GM12864 (cell line): Measurements from ENCODE around the gene RBM38.
"Not testable (repeated sequence)": the region's sequence is repeated elsewhere in the genome, so short reads cannot be mapped to it uniquely, and the experiment has no call there.

Experiments used
- DNase-seq: peaks from one replicate; pipeline ENCODE4 v3.0.0-alpha.2; 2011; ENCODE audit warnings: low read depth
- H3K4me3 ChIP-seq: 2 replicates; pipeline ENCODE4 v1.5.1; 2011; ENCODE audit warnings: mild to moderate bottlenecking, low read depth, low read length, control low read depth
- CTCF ChIP-seq: IDR thresholded peaks from 2 replicates; pipeline ENCODE4 v1.5.1; 2011; ENCODE audit warnings: low read depth, mild to moderate bottlenecking, moderate library complexity, low read length, control low read depth, inconsistent platforms; ENCODE audit errors: missing control alignments

The RBM38 gene

DNA sequence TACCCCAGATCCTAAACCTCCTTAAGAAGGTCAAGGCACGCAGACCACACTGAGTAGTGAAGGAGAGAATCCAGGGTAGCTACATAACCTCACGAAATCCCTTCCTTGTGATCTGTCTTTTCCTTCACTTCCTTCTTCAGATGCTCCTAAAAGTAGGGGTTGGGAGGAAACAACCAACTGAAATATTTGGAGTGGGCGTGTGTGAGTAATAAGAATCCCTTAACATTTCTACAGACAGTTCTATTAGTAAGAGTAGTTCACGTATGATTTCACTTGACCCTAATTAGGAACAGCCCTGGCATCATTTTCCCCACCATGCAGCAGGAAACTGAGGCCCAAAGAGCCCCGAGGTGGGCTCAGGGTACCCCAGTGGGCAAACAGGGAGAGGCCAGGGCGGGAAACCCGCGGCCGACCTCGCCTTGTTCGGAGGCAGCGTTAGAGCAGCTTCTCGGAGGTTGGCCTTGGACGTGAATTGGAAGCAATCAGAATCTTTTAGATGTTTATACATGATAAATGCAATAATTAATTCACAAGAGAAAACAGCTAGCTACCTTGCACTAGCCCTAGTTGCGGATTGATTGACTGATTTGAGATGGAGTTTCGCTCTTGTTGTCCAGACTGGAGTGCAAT is 41.0 kb upstream of the RBM38 start:
- DNase-seq = no peak
- no peak for TF ChIP-seq CTCF
- no peak overlapping the region for H3K4me3 ChIP-seq

DNA sequence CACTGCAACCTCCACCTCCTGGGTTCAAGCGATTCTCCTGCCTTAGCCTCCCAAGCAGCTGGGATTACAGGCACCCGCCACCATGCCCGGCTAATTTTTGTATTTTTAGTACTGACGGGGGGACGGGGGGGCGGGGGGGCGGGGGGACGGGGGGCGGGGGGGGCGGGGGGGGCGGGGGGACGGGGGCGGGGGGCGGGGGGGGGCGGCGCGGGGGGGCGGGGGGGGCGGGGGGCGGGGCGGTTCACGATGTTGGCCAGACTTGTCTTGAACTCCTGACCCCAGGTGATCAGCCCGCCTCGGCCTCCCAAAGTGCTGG is 40.5 kb upstream of the RBM38 start:
- DNase-seq = not testable (repeated sequence)
- H3K4me3 ChIP-seq = peak overlapping the region; percentile 95

DNA sequence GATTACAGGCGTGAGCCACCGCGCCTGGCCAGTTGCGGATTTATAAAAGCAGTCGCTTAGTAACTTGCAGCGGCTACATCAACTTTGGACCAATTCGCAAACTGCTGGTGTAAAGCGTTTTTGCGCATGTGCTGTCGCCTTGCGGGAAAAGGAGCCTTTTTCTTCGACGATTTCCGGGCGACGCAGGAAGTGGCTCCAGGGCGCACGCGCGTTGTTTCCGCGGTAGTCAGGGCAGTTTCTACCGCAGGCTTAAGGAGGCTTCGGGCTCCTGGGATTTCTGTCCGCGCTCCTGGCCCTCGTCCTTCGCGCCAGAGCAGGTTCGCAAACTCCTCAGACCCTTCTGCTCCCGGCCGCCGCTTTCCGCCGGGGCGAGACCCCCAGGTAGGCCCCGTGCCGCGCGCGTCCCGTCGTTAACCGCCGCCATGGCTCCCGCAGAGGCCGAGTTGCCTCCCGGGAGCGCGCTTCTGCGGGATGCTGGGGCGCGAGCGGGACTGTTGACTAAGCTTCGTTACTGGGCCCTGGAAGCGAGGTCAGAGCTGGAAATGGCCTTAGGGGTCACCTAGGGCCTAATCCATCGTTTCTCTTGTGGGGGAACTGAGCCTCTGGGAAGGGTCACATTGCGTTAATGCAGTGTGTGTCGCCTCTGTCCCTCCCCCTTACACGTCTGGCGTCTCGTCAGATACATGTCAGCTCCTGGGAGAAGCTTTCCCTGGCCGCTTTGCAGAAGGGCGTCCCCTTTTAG is 40.0 kb upstream of the RBM38 start, which contains the start of gene RAE1:
RAE1 (plus strand) TSS at position 214 of the 742 bp plus-strand sequence. CDS start 2,784 bp downstream, outside the sequence.
- peak within 1 kb of the TSS; percentile 95 for H3K4me3 ChIP-seq
- no peak for TF ChIP-seq CTCF
- peak; percentile 80 for DNase-seq

DNA sequence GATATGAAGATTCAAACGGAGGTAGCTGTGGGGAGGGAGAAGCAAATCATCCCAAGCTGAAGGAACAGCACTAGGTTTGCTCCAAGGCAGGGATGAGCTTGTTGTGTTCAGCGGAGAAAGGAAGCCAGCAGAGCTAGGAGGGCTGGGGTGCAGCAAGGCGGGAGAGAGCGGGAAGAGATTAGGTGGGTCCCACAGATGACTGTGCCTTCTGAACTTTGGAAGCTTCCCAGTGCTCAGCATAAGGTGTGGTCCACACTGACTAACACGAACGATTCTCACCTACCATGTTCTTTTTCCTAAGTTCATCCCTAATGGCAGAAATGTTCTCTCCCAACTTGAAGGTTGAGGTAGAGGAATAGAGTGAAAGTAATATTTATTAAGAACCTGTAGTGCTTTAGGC is 38.9 kb upstream of the RBM38 start:
- H3K4me3 ChIP-seq = peak overlapping the region; percentile 95
- DNase-seq = no peak

DNA sequence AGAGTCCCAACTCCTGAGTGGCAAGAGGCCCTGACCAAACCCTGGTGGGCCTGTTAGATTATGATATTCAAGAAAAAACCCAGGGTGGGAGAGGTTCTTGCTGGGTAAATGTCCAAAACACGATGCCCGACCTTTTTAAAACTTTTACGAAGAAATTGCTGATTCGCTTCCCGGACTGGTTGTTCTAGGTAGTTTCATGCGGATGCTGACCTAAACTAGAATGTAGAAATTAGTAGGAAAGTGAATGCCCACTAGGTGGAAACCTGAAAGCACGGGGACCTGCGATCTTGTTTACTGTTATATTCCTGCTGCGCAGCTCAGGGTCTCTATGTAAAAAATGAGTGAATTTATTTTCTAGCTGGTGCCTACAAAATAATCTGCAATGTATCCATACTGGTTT is 37.8 kb upstream of the RBM38 start:
- DNase-seq = no peak

More for the DNA sequence above, 38.9 kb upstream of the RBM38 start:
- TF ChIP-seq CTCF = no peak

DNA sequence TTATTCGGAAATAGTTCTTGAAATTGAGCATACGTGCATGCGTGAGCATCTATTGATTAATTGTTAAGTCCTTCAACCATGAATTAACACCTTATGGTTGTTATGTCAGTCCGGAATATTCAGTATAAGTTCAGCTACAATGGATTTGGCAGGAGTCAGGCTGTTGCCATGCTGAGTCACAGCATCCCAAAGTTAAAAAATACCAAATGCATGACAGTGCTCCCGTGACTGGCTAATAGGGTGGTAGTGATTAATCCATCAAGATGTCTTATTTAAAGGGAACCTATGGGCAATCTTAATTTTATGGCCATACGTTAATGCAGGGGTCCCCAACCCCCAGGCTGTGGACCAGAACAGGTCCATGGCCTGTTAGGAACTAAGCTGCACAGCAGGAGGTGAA is 29.7 kb upstream of the RBM38 start:
- TF ChIP-seq CTCF = no peak
- DNase-seq = no peak
- H3K4me3 ChIP-seq = no peak overlapping the region

More for the DNA sequence above, 37.8 kb upstream of the RBM38 start:
- no peak for TF ChIP-seq CTCF
- no peak overlapping the region for H3K4me3 ChIP-seq

DNA sequence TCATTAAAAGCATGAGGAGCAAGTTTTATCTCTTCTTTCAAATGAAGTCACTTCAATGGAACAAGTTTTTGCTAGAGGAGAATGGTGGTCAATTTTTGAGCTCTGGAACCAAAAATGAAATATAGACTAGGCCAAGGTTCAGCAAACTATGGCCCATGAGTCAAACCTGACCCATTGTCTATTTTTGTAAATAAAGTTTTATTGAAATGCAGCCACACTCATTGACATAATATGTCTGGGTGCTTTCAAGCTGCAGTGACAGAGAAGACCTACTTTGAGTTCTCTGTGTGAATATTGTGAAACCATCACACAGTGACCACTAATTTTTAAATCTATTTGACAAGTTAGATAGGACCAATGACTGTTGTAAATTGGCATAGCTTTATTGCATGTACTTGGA is 26.7 kb upstream of the RBM38 start:
- TF ChIP-seq CTCF = no peak
- no peak for DNase-seq
- H3K4me3 ChIP-seq = no peak overlapping the region
